Measurements from ENCODE around the gene CCDC38.

The CCDC38 gene

DNA sequence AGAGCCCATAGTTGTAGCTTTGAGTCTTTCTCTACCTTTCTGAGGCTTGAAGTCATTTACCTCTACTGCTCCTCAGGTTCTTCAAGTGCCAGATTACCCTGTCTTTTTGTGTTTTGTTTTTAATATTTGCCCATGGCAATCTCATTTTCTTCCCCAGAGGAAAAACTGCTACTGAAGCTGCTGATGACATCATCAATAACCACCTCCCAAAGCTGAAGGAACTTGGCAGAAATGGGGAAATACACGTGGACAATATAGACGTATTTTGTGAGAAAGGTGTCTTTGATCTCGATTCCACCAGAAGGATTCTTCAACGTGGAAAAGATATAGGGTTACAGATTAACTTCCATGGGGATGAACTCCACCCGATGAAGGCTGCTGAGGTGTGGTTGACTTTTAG, 17.8 kb upstream of the CCDC38 start:
- DNase-seq = no peak

DNA sequence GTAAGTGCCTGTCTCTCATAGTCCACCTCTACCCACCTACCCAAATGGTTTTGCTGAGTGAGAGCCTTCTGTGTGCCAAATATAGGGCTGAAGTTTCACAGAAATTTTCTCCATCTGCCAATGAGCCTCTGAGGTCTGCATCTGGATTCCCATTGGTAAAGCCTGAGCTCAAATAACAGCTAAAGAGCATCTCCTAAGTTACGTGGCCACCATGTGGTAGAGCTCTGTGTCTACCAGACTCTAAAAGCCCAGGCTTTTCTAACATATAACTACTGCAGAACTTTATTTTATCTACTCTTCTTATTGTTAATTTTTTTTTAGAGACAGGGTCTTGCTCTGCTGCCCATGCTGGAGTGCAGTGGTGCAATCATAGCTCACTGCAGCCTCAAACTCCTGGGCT, 16.7 kb upstream of the CCDC38 start:
- no peak for DNase-seq

DNA sequence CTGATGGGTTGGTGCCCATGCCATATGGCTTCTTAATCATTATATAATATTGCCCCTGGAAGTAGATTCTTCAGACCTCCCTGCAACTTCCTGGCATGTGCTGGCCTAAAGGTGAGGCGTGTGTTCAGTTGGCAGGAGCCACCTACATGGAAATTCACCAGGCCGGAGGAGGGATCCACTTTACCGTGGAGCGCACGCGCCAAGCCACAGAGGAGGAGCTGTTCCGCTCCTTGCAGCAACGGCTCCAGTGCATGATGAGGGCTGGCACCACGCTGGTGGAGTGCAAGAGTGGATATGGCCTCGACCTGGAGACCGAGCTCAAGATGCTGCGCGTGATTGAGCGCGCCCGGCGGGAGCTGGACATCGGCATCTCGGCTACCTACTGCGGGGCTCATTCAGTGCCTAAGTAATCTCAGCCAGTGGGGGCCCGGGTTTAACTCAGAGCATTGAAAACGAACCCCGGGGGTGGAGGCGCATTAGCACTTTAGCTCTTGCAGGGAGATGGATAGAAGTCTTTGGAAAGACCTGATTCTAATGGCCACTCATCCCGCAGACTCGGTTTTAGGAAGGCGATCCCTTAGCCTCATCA, 14.2 kb upstream of the CCDC38 start:
- no peak for DNase-seq

DNA sequence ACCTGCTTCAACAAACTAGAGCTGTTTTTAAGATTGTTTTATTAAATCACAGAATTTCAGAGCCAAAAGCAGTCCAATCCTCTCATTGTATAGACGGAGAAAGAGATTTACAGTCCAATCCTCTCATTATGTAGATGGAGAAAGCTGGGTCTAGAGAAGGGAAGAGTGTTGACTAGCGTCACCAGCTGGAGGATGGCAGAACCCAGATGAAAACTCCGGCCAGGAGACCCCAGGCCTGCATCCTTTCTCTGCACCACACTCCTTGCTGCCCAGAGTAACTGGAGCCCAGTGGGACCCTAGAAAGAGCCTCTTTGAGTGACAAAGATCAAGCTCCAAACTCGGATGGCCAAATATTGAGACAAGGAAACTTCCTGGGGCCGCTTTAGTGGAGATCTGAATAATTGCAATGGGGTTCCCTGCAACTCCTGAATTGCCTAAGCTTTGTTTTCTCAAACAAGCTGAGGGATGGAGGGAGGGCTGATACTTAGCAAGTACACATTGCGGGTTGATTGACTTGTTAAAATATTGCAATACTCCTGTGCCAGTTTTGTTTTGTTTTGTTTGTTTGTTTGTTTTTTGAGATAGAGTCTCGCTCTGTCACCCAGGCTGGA, 13.2 kb upstream of the CCDC38 start:
- DNase-seq = no peak

DNA sequence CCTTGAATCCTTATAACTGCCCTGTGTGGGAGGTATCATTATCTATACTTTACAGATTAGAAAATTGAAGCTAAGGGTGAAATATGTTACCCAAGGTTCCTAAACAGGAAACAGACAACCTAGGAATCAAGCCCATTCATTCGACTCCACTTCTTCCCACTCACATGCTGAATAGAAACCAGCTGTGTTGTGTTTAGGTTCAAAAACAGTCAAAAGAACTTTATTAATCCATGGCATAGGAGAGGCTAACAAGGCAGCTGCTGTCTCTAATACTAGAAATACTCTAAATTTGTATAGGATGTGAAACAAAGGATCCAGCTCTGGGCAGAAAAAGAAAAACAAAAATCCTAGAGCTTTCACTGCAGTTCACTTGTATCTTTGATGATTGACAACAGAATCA, 10.6 kb upstream of the CCDC38 start:
- DNase-seq = no peak

DNA sequence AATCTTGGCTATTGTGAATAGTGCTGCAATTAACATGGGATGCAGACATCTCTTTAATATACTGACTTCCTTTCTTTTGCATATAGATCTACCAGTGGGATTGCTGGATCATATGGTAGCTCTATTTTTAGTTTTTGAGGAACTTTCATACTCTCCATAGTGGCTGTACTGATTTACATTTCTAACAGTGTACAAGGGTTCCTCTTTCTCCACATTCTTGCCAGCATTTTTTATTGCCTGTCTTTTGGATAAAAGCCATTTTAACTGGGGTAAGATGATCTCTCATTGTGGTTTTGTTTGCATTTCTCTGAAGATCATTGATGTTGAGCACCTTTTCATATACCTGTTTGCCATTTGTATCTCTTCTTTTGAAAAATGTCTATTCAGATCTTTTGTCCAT, 9.1 kb upstream of the CCDC38 start:
- DNase-seq = no peak

DNA sequence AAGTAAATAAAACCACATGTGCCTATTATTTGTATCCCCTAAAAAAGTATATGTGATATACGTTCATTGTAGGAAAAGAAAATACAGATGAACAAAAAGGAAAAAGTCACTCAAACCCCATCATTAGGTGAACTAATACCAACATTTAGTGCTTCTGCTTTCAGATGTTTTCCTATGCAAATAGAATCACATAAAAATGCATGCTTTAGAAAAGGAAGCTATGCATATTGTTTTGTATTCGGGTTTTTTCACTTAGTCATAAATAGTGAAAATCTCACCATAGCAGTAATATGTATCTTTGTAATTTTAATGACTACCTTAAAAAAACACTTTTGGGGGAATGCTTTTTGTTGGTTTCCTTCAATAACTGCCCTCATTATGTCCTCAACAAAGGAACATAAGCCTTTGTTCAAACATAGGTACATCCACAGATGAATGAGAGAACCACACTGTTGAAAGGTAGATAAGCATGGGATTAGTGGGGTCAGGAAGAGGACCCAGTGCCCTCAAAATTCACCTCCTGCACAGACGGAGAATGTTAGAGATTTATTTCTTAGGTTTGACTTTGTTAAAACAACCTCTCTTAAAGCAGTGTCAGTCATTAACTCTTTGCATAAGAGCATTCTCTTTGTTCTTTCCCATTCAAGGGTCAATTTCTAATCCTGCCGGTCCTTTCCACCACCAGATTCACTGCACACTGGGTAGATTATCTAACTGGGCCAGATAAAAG, 7.2 kb upstream of the CCDC38 start:
- DNase-seq = no peak

DNA sequence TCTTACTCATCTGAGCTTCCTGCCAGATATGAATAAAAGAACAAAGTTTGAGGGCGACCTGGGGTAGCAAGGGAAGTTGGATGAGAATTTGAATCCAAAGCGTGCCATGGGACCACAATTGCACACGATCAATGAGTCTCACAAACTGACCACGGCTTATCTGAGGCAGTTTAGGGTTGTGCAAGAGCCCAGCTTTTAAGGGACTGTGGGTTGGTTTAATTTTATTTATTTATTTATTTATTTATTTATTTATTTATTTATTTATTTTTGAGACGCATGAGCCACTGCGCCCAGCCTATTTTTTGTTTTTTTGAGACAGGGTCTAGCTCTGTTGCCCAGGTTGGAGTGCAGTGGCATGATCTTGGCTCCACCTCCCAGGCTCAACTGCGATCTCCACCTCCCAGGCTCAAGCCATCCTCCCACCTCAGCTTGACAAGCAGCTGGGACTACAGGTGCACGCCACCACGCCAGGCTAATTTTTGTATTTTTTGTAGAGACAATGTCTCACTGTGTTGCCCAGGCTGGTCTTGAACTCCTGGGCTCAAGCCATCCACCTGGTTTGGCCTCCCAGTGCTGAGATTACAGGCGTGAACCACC, 1.8 kb upstream of the CCDC38 start:
- no peak for DNase-seq

DNA sequence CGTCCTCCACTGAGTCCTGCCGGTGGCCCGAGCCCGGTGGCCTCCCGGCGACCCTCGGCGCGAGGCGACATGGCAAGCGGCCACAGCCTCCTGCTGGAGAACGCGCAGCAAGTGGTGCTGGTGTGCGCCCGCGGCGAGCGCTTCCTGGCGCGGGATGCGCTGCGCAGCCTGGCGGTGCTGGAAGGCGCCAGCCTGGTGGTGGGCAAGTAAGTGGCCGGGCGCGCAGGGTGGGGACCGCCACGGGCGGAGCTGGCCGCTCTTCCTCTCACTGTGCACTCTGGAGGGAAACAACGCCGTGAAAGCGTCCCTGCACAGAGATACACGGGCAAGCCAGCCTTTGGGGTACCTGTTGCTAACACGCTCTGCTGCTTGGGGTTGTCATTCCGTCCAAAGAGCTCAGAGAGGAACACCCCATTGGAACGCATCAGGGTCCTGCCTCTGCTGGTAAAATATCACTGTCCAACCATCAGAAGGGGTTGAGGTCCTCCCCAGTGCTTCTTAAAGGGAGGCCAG, 972 bp upstream of the CCDC38 start, which contains the start of gene AMDHD1:
TSS of gene AMDHD1 (plus strand) at position 2 of the 513 bp plus-strand sequence. CDS start at position 70, 68 bp downstream.
- peak; percentile 53 for DNase-seq

DNA sequence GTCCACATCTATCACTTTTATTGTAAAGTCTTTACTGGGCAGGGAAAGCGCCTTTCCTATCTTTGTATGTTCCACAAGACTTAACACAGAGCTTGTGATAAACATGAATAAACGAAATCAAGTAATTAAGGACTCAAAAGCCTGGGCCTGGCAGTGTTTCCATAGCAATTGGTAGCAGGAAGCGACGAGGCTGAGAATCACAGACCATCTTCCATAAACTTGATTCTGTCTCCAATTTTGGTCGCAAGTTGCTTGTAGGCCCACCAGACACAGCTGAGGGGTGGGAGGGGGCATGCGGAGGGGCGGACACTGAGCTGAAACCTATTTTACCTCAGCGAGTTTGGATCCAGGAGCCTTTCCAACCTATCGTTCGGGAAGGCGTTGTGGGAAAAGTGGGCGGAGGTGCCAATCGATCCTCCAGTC, 302 bp downstream of the CCDC38 start:
- DNase-seq = no peak

DNA sequence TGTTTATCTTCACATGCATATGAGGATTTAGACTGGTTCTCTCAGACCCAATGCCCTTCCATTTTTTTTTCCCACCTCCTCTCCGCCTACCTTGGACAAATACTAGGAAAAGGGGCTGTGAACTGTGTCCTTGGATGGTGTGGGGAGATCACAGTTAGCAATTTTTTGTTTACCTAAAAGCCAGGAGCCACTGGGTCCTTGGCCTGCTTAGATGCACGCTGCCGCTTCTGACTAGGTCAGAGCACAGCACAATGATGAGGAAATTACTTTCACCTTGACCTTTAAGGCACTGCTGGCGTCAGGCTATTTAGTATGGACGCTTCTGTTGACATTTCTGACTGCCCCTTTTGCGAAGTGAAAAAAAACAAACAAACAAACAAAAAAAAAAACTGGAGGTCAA, 1.9 kb downstream of the CCDC38 start:
- DNase-seq = no peak

DNA sequence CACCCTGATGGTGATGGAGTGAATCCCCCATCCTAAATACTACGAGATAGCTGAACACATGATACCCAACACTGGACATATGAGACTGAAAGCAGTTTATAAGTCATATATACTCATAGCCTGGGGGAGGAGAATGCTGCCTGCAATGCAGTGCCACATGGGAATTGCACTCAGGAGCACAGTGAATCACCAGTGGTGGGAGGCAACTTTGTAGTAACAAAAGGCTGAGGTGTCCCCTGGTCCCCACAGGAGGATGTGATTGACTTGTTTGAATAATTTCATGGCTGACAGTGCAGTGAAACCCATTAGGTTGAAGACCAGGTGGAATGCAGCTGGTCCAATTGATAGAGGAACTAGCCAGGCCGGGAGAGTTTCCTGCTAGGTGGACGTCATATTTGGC, 20.2 kb downstream of the CCDC38 start:
- DNase-seq = no peak

DNA sequence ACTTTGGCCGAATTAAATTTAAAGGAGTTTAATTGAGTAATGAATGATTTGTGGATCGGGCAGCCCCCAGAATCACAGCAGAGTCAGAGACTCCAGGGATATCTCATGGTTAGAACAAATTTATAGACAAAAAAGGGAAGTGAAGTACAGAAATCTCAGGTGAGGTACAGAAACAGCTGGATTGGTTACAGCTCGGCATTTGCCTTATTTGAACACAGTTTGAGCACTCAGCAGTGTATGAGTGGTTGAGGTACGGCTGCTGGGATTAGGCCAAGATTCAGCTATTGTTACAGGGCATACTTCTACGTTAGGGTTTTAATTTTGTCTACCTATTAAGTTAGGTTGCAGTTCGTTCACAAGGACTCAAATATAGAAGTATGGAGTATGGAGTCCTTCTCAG, 23.3 kb downstream of the CCDC38 start:
- no peak for DNase-seq

DNA sequence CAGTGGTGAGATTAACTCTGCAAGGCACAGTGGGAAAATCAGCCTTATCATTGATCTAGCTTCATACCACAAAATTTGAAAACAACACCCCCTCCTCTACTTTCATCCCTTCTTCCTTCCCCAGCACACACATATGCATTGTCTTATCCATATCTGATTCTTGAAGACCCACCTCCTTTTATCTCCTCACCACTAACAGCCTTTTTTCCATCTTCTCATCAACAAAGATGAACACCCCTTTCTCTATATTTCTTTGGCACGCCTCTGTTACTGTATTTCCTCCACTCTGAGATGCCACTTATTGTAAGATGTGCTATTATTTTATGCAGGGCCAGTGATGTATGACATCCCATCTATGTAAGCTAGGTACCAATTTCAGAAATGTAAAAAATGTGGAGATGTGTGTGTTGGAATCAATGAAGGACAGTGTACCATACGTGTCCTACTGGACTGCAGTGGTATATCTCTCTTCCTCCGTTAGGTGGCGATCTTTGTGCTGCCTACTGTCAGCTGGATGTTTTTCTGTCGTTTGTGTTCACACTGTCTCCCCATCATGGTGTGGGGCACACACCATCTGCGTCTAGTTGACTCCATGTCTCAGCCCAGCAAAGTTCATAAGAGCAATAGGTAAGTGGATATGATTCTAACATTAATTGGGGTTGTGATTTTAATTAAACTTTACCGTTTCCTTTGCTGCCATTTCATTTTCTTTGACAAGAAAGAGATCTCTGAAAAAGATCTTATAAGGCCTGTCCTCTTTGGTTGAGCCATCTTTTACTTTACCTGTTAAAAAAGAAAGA, 24.0 kb downstream of the CCDC38 start:
- DNase-seq = peak; percentile 7

DNA sequence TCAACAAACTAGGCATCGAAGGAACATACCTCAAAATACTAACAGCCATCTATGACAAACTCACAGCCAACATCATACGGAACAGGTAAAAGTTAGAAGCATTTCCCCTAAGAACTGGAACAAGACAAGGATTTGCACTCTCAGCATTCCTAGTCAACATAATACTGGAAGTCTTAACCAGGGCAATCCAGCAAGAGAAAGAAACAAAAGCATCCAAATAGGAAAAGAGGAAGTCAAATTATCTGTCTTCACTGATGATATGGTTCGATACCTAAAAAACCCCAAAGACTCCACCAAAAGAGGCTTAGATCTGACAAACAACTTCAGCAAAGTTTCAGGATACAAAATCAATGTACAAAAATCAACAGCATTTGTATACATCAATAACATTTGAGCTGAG, 32.5 kb downstream of the CCDC38 start:
- DNase-seq = no peak

DNA sequence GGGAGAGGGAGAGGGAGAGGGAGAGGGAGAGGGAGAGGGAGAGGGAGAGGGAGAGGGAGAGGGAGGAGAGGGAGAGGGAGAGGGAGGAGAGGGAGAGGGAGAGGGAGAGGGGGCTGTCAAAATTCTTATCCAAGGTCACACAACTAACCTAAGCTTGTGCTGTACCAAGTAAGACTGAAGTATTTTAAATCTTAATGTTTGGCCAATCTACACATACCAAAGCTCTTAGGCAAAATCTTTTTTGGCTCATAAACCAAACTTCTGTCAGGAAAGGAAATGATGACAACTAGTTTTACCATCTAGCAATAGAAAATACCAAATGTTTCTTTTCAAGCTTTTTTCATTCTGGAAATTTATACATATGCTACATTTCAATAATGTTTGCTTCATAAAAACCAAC, 33.8 kb downstream of the CCDC38 start:
- no peak for DNase-seq

DNA sequence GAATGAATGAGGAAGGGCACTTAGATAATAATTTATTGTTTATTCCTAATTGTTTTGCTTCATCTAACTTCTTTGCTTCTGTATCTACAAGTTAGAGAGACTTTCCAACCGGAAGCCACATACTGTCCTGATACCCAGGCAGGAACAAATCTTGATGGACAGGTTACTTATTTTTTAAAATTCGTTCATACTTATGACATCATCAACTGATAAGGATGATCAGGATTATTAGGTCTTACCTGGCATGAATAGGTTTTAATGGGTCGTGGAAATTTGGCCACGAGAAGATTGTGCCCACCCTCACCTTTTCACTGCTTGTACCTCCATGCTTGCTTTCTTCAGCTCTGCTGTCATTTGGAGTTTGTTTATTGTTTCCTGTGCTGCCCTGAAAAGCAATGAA, 44.3 kb downstream of the CCDC38 start:
- no peak for DNase-seq

DNA sequence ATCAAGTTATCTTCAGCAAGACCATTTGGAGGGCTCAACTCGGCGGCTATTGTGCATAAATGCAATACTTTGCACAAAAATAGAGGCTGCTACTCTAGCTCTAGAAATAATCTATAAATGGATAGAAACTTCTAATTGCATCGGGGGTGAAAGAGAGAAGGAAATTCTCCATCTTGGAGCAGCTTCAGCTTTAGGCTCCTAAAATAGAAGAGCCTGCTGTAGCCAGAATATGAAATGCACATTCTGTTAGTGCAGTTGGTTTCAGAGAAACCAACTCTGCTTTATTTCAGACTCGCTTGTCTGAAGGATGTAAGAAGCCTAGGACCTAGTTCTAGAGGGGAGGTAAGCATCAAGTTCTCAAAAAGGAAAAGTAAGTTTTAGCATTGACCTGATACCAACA, 45.6 kb downstream of the CCDC38 start:
- no peak for DNase-seq

DNA sequence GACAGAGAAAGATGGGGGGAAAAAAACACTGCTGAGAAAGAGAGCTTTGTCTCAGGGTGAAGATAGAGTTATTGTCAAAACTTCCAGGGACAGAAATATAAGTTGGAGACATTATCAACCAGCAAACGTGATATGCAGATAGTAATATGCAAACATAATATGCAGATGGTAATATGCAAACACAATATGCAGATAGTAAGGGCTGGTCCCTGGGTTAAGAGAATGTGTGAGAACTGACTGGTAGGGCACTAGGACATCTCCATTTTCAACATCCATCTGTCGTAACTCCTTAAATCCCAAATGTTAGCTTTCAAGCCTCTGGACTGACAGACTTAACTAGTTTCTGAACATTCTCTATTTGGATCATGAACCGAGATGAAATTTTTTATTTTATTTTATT, 51.5 kb downstream of the CCDC38 start:
- no peak for DNase-seq

DNA sequence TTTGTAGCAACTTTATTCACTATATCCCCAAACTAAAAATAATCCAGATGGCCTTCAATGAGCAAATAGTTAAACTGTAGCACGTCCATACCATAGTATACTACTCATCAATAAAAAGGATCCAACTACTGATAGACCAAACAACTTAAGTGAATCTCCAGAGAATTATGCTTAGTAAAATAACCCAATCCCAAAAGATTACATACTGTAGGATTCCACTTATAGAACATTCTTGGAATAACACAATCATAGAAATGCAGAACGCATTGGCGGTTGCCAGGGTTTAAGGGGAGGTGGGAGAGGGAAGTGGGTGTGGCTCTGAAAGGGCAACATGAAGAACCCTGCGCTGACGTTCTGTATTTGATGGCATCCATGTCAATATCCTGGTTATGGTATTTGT, 55.1 kb downstream of the CCDC38 start:
- DNase-seq = no peak

DNA sequence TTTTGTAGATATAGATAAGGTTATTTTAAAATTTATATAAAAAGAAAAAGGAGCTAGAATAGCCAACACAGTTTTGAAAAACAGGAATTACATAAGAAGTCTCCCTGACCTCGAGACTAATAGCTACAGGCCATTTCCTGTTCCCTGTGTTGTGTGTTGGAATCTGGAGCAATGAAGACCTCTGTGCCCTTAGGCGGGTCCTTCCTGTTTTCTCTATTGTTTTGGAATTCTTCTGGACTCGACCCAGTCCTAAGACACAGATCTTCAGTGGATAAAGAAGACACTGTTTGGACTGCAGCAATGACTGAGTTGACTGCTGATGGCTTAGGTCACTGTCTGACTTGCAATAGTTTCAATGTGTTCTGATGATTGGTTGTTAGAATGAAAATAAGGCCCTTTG, 57.4 kb downstream of the CCDC38 start:
- DNase-seq = no peak

DNA sequence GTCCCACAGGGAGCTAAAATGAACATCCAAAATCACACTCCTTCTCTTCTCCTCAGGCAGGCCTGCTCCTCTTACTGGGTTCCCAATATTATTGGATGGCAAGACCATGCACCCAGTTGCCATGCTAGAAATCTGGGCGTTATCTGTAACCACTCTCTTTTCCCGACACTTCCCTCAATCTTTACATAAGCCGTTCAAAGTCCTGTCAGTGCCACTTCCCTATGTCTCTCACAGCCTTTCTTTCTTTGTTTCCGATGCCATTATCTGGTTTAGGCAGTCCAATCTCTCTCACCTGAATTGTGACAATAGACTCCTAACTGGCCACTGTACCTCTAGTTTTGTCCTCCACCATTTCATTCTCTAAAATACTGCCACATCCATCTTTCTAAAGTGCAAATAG, 59.5 kb downstream of the CCDC38 start:
- DNase-seq = no peak

DNA sequence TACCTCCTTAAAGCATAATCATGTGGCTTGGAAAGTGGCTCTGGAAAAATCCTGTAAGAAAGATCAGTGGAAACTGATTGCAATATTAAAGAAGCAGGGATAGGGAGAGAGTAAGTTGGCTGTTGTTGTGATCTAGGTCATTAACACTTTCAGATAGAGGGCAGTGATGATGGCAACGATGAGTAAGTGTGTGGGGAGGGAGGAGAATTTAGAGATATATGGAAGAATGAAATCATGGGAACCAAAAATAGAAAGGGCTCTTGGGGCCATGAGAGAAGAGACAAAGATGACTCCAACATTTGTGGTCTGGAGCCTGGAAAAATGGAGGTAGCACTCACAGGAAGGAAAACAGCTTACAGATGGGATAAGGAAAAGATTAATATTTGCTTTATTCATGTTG, 60.3 kb downstream of the CCDC38 start:
- DNase-seq = no peak

Data from stimulated activated naive CD4-positive, alpha-beta T cell treated with Interleukin-2 at 50 U/mL for 16 hours (primary cell).